ENCODE measurements around the gene SLC24A3. TPM values are rescaled to one million over a fixed set of nuclear protein-coding genes. Genes with fewer than 3 reads are reported as not detected.
A peak's percentile ranks its signal among the peaks of the same experiment; 100 is the strongest.
"Not testable (repeated sequence)": the region's sequence is repeated elsewhere in the genome, so short reads cannot be mapped to it uniquely, and the experiment has no call there.

SLC24A3 gene
- total RNA-seq, 1 donor from 2014 or later, result not detected

DNA sequence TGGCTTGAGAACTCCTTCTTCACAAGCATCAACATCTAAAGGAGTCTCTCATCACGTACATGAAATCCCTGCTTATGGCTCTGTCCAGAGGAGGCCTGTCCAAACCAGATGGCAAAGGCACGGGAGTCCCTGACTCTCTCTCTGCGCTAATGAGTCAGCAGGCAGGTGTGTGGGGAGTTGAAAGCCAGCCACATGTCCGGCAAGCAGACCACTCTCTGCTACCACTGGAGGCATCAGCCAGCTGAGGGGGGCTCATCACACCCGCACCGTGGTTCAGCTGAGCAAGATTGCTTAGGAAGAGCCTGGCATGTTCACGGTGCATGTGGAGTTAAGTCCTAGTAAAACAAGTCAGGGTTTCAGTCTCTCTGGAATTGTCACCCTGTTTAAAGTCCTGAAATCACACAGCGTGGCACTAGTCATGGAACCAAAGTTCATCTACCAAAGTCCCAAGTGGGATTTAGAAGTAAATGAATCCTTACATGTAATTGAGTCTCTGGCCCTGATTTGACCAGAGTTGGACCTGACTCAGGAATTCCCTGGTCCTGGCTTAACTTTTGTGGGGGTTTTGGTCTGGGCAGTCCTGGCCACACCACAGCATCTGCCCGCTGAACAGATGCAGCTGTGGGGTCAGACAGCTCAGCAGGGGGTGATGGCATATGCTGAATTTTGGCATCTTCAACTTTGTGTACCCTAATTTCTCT lies 390.4 kb downstream of the SLC24A3 start:
- DNase-seq, result no peak

DNA sequence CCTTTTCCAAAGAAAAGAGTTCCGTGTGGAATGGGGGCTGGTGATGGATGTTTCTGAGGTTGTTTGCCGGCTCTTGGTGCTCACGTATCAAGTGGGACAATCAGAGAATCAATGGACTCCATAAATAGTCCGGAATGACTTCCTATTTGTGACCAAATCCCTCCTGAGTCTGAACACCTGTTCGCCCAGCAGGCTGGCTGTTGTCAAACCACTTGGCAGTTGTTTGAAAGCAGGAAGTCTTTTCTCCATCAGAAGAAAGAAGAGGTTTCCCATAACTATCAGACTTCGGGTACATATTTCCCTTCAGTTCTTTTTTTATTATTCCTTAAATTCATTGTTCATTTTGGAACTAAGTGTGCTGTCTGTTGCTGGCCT lies 390.9 kb downstream of the SLC24A3 start:
- DNase-seq, result no peak

DNA sequence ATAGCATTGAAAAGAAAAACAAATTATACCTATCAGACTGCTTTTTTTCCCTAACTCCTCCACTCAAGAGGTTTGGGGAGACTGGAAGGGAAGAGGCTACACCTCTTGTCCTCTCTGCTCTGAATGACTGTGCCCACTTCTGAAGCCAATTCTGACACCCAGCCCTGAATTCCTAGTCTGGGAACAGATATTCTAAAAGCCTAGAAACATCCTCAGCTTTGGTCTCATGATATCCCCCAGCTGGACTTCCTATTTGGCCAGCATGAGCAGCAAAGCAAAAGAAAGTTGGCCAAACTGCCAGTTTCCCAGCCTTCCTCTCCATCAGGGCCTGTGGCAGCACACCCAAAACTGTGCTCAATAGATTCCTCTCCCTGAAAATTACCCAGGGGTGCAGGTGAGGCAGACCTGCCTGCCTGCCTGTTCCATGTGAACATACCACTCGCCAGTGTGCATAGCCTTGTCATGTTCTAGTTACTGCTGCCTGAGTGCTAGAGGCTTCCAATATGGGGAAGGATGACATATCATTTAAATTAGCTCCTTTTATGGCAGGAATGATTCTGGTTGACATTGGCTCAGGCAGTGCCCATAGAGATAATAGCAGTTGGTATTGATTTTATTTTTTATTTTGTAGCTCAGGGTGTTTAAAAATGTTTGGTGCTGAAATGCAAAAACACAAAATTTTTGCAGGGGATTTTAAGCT lies 393.5 kb downstream of the SLC24A3 start:
- DNase-seq, result no peak

DNA sequence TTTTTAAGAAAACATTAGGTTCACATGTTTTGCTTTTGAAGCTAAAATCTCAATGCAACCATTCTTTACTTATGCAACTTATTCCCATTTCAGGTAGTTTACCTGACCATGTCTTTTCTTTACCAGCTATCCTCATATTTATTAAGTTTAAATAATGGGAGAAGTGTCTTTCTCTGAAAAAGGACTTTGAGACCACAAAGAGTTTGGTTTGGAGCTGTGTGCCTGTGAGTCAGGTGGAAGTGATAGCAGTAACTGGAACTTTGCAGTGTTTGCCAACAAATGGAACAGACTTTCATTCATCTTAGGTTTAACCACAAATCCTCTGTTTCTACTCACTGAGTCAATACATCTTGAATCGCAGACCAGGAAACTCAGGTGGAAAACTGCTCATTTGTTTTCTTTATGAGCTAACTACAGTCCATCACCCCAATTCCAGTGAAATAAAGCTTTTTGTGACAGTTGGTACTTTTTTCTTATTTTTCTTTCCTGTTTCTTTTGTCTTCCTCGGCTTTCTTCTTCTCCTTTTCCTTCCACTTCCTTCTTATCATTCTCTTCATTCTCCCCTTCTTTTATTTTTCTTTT lies 397.3 kb downstream of the SLC24A3 start:
- DNase-seq, result no peak

DNA sequence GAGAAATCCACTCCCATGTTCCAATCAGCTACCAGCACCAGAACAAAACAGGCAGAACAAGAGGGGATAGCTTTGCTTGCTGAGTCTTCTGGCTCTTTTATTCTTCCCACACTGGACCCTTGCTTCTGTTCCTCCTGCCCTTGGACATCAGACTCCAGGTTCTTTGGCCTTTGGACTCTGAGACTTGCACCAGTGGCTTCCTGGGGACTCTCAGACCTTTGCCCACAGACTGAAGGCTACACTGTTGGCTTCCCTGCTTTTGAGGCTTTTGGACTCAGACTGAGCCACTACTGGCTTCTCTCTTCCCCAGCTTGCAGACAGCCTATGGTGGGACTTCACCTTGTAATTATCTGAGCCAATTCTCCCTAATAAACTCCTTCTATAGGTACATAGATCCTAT lies 403.2 kb downstream of the SLC24A3 start:
- no peak for DNase-seq

DNA sequence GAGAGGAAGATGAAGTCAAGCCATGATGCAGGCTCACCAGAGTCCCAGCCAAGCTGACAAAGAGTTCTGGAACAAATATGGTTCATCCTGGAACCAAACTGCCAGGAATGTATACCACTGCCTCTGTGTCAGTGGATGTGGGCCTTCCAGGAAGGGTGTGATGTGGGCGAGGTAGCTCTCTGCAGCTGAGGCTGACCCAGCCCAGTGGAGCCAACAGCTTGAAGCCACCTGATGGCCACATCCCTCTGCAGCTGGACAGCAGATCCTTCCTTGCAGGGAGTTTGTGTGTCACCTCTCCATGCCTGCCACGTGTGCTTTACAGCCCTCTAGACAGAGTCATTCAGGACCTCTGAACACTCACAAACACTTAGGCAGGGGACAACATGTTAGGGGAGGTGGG lies 403.6 kb downstream of the SLC24A3 start:
- no peak for DNase-seq

DNA sequence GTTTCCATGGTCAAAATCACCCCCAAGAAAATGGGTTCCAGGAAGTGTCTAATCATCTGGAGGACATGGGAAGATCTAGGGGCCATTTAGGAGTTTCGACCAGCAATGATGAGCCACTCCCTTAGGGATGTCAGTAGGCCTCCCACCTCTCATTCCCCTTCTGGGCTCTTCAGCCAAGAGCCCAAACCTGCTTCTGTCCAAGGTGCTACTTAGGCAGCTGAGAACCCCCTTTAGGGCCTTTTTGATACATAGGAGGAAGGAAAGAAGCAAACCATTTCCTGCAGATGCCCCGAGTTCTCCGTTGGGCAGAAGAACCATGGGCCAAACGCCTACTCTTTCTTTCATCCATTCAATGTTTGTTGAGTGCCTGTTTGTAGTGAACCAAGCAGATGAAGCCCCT lies 404.2 kb downstream of the SLC24A3 start:
- no peak for DNase-seq

DNA sequence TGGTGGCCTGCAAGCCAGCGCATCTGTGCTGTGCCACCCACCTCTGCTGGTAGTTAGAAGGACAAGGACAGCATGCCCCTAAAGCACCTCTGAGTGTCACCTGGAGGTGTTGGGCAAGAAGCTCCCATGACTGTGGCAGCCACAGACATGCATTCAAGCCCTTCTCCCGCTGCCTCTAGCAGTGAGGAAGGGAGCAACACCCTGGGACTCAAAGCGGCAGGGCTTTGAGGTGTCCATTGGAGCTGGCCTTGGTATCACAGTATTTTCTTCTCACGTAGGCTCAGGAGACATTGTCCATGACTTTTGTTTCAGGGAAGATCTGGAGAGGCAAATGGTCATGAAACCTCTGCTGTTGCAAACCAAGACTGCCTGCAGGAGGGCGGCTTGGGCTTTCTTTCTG lies 404.8 kb downstream of the SLC24A3 start:
- DNase-seq, result no peak

DNA sequence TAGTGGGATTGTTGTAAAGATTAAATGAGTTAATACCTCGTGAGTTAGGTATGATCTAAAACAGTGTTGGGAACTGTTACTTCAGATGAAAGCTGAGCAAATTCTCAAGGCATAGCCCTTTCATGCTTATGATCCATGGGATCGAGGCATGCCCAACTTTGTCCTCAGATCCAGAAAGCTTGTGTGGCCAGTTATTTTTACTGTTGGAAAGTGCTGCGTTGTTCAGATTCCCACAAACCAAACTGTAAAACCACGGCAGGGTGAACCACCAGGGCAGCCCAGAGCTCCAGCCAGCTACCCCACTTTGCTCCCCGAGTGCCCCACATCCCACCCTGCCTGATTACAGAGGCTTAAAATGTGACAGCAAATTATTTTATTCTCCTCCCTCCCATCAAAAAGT lies 406.3 kb downstream of the SLC24A3 start:
- no peak for DNase-seq

DNA sequence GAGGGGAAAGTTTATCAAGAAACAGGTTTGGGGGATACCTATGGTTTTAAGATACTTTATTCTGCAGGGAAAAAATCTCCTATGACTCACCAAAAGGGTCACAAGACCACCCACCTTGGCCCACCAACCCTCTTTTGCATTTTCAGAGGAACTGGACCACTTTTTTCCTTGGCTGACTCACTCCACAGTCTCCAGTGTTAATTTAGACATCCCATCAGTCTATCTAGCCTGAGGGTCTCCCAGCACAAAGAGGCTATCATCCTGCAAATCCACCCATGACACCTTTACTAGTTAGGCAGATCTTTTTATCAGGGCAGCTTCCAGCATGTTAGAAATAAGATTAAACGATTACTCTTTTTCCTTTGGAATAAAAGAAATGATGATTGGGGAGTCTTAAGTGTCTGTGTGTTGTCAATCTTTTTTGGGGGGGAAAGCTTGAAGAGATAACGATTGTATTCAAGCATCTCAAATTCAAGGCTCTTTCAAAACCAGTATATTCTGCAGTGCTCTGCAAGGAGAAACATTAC lies 407.5 kb downstream of the SLC24A3 start:
- DNase-seq, result no peak

DNA sequence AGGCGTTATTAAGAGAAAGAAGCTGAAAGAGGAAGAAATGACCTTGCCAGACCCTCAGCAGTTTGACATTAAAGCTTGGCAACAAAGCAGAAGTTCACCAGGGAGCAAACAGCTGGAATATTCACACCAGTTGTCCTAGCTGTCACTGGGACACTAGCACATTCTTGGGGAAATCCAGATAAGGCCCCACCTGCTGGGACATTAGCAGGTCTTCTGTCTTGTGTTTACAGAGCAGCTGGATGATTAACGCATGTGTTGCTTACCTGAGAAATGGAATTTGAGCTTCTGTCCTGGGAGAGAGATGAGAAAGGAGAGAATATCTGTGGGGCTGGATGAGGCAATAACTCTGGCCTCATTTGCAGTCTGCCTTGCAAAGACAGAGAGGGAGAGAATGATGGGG lies 408.0 kb downstream of the SLC24A3 start:
- no peak for DNase-seq

DNA sequence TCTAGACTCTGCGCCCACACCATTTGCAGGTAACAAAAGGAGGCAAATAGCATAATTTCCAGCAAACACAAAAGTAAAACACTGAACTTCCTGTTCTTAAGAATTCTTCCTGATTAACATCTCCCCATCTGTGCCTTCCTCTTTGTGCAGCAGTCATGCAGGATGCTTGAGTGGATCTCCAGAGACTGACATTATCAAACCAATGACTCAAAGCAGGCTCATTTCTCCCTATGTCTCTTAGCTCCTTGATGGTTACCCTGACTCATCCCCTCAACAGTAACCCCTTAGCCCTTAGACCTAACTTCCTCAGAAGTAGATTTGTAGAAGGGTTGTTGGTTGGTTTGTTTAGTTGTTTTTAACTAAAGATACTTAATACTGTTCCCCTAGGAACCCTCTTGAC lies 408.6 kb downstream of the SLC24A3 start:
- DNase-seq, result no peak

DNA sequence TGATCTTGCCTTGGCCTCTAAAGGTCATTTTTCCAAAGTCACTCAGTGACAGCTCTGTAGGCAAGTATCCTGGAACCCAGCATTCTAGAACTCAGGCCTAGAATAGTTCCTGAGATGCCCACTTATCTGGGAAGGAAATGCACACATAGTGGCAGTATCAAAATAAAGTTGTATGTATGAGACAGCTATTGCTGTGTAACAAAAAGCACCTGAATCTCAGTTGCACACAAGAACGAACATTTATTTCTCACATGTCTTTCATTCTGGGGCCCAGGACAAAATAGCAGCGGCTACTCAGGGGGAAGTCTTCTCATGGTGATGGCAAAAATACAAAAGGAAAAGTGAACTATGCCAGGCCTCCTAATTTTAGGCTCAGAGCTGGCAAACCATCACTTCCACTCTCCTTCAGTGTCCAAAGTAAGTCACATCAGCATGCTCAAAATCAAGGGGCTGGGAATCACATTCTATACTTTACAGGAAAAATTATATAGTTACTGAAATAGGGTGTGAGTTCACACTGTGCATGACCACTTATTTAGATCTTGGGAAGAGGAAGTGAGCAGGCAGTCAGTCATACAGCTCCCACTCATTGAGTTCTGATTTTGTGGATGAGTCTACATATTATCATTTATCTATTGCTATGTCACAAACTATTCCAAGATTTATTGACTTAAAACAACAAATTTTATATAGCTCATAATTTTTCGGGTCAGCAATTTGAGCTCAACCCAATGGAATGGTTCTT lies 412.0 kb downstream of the SLC24A3 start:
- DNase-seq, result no peak

DNA sequence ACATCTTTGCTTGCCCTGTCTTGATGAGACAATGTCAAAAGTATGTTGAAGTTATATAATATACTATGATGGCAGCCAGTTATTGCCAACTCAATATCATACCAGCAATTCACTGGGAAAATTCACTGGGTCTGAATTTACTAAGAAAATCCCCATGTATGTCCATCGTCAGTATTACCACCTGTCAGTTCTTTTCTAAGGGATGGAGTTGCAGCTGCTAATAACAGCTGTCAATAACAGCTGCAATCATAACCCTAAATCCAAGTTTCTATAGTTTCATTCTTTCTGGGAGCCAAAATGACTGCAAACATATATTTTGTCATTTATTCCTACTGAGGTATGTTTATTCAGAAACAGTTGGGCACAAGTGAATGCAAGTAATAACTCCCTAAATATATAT lies 413.0 kb downstream of the SLC24A3 start:
- DNase-seq, result no peak

DNA sequence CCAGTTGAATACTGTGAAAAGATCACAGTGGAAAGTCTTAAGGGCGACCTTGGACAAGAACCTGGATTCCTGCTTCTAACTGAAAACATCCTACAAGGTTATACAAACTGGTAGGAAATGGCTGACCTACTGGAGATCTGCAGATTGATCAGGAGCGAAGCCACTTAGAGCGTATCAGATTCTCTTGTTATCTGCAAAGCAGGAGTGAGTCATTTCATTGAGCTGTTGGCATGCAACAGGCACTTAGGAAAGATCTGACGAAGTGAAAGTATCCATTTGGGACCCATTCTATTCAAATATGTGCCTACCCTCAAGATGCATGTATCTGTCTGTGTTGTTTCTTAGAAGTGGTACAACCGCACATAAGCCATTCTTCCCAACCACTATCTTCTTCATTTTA lies 414.5 kb downstream of the SLC24A3 start:
- no peak for DNase-seq

DNA sequence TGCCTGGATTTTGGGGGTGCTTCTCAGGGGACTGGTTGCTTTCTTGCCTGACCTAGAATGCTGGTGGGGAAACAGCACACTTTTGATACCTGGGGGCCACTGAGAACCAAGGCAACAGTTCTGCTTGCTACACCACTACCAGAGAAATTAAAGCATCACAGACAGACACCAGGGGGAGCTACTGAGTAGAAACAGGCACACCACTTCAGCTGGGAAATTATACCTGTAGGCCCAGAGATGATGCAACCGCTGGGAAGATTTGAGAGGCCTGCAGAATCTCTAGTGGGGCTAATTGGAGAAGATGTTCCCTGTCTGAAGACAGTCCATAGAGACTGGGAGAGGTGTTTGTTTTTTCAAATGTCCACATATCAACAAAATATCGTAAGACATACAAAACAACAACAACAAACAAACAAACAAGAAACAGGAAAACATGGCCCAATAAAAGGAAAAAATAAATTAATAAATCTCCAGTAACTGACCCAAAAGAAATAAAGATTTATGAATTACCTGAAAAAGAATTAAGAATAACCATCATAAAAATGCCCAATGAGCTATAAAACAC lies 416.2 kb downstream of the SLC24A3 start:
- DNase-seq, result peak; percentile 82

DNA sequence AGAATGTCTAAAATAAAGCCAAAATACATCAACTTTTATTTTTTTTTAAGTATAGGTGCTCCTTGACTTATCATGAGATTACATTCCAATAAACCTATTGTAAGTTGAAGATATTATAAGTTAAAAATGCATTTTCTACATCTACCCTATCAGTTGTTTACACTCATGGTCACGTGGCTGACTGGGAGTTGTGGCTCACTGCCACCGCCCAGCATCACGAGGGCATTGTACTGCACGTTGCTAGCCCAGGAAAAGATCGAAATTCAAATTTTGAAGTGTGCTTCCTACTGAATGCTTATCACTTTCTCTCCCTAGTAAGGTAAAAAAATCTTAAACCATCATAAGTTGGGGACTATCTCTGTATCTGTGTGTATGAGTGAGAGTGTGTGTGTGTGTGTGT lies 419.0 kb downstream of the SLC24A3 start:
- DNase-seq, result no peak

DNA sequence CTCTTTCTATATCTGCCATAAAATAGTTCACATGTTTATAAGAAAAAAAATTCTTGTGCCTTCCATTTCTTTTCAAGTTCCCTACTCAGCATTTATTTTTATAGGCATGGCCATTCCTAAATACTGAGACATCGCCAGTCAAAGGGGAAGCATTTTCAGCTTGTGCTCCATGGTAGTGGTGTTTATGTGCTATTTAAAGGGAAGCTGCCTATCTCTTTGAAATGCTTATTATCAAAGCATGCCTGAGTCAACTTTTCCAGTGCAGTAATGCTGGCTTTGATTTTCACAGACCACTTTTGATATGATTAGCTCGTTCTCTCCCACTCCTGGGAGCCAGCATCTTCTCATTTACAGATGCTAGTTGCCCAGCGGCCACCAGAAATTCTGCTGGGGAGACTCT lies 421.5 kb downstream of the SLC24A3 start:
- DNase-seq, result no peak

DNA sequence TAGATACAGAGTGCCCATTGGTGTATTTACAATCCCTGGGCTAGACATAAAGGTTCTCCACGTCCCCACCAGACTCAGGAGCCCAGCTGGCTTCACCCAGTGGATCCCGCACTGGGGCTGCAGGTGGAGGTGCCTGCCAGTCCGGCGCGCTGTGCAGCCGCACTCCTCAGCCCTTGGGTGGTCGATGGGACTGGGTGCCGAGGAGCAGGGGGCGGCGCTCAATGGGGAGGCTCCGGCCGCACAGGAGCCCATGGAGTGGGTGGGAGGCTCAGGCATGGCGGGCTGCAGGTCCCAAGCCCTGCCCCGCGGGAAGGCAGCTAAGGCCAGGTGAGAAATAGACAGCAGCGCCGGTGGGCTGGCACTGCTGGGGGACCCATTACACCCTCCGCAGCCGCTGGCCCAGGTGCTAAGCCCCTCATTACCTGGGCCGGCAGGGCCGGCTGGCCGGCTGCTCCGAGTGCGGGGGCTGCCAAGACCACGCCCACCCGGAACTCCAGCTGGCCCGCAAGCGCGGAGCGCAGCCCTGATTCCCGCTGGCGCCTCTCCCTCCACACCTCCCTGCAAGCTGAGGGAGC lies 427.1 kb downstream of the SLC24A3 start:
- not testable (repeated sequence) for DNase-seq

DNA sequence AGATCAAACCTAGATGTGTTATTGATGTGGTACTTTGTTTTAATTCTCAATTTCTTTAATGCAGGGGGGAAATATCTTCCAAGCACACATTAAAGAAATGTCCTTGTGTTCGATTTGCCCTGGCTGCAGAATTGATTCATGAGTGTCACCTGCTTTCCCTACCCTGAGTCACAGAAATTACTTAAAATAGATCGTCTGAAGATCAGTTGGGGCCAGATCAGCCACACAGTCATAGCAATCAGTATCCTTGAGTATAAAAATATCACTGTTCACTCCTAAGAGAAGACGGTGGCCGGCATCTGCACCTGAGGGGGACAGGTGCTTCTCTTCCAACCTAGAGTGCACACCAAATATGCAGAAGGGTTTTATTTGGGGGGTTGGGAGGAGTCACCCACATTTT lies 430.4 kb downstream of the SLC24A3 start:
- DNase-seq, result no peak

DNA sequence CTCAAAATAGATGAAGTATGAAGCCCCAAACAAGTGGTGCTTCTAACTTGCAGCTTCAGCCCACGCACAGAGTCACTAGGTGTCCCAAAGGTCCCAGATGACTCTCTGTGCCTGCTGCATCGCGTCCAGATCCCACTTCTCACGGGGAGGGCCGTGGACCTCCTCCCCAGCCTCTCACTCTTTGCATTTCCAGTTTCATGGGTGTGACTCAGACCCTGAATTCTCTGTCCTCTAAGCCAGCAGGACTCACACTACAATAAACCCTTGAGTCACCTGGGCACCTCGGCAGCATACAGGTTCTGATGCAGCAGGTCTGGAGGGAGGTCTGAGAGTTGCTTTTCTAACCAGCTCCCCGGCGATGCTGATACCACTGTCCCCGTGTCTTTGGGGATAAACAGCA lies 431.6 kb downstream of the SLC24A3 start:
- no peak for DNase-seq

DNA sequence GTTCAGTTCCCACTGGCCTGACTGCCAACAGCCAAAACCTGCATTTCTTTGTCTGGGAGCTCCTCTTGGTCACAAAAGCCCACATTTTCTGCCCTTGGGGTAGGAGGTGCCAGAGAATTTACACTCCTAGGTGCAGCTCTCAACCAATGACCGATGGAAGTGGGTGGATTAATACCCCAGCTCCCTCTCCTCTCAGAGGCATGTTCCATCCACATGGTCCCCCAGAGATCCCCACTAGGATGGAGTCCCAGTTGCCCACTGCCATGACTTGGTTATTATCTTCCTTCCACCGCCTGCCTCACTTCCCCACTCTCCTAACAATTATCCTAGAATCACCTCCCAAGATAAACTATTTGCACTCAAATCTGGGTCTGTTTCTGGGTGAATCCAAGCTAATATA lies 434.5 kb downstream of the SLC24A3 start:
- DNase-seq, result no peak

DNA sequence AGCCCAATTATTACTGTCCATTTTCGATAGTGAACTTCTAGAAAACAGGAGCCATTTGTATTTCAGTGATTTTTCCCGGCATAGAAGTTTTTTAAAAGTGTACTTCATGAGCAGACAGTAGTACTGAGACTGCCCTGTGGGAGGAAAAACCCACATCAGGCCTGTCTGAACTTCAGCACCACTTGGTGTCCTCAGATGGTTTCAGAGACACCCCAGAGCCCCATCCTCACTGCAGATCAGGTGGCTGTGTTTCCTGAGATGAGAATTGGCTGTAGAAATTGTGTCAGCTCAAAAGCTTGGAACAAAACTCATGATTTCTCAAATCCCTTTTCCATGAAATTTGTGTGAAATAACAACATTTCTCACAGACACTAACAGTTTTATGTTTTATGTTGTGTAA lies 435.6 kb downstream of the SLC24A3 start:
- no peak for DNase-seq

Data from dermis blood vessel endothelial cell (primary cell).